Heart right ventricle (tissue), 16 donors: ENCODE measurements around the gene ZDHHC18. TPM values are rescaled to one million over a fixed set of nuclear protein-coding genes. Genes with fewer than 3 reads are reported as not detected.

Source experiments
- ATAC-seq, 8 donors: fragments of 200-7000 bp; cut with Tn5 transposase; one replicate each; pipeline ENCODE4 v1.9.1; 2020; ENCODE audit warnings: mild to moderate bottlenecking in 8 of 8, moderate library complexity in 8 of 8, moderate number of reproducible peaks in 1 of 8
- DNase-seq, 2 donors: peaks; one replicate each; pipeline ENCODE4 v3.0.0-alpha.2; 2020
- H3K27ac ChIP-seq, 10 donors: fragments of 200-600 bp; sonication (generic) in 2 of 10; one replicate each; pipeline versions ENCODE4 v1.5.0 to v1.8.0; 2020 to 2022; ENCODE audit warnings: mild to moderate bottlenecking in 3 of 10
- H3K27me3 ChIP-seq, 7 donors: fragments of 200-600 bp; one replicate each; pipeline ENCODE4 v1.8.0; 2021 to 2022; ENCODE audit warnings: mild to moderate bottlenecking in 2 of 7
- H3K36me3 ChIP-seq, 9 donors: fragments of 200-600 bp; sonication (generic) in 1 of 9; one replicate each; pipeline versions ENCODE4 v1.5.0 to v1.8.0; 2020 to 2022; ENCODE audit warnings: mild to moderate bottlenecking in 2 of 9
- H3K4me1 ChIP-seq, 9 donors: fragments of 200-600 bp; sonication (generic) in 1 of 9; one replicate each; pipeline versions ENCODE4 v1.5.0 to v1.8.0; 2020 to 2022; ENCODE audit warnings: mild to moderate bottlenecking in 4 of 9
- H3K4me3 ChIP-seq, 10 donors: fragments of 200-600 bp; sonication (generic) in 2 of 10; one replicate each; pipeline versions ENCODE4 v1.5.0 to v1.8.0; 2020 to 2022; ENCODE audit warnings: mild to moderate bottlenecking in 7 of 10, moderate library complexity in 2 of 10
- H3K9me3 ChIP-seq, 11 donors: fragments of 200-600 bp in 10 of 11; sonication (generic) in 2 of 11; one replicate each; pipeline versions ENCODE4 v1.5.0 to v1.8.0; 2013 to 2022; ENCODE audit warnings: mild to moderate bottlenecking in 2 of 11, control low read depth in 1 of 11, moderate library complexity in 1 of 11
- WGBS, 2 donors: extraction: QIAGEN DNeasy Blood & Tissue Kit; methylation state at CpG; one replicate each; pipeline ENCODE4 v1.1.7; 2013; ENCODE audit warnings: inconsistent platforms in 1 of 2; 5-methylcytosine and 5-hydroxymethylcytosine counted together
- intact Hi-C, 10 donors: fragments of 100-400 bp; cut with DNase I; formaldehyde crosslinking; loops; one replicate each; pipeline versions ENCODE4 v1.11.1 to v1.14.2; 2022
- polyA plus RNA-seq, 2 donors: library from polyadenylated mRNA; stranded (reverse); fragments of 200-250 nt; gene quantifications; one replicate each; pipeline ENCODE4 v1.2.3, GENCODE V29; 2013
- total RNA-seq, 10 donors: library from RNA; stranded (reverse); fragmentation: NEBNext Ultra II Directional in 3 of 10; extraction: Animal tissue kit (Norgen Biotek cat#: 25700) in 3 of 10; gene quantifications; one replicate each; pipeline versions ENCODE4 v1.2.1 to v1.2.4, GENCODE V29; 2021 to 2023
- TF ChIP-seq, protein P1 (sequence below), 9 donors: fragments of 200-600 bp; sonication (generic) in 2 of 9; IDR thresholded peaks; one replicate each; pipeline versions ENCODE4 v1.5.0 to v1.8.0; 2021 to 2022; ENCODE audit warnings: antibody characterized with exemption in 9 of 9, mild to moderate bottlenecking in 5 of 9, moderate library complexity in 1 of 9
- donor health status: Arrhythmogenic right ventricular cardiomyopathy.
- donor health status: ischemic (EF 13 %, LVEDD 7.1; RV severe dilation, severe dysfunction).
- donor health status: healthy with polysubstance abuse.
- donor health status: DM: no; HTN: yes; CAD: no.
- donor health status: DM: no; HTN: no; CAD: no.
- donor health status: ischemic (EF 25% LVEDD 6.9; RV normal size, moderate dysfunction).
- donor health status: ischemic (EF 25% LVEDD 5.7; RV mildly dilated, moderate dysfunction).
- donor health status: healthy.
- donor health status: DM: yes; HTN: yes; CAD: no.
- donor health status: Ischemic cardiomyopathy.
- donor health status: ischemic (EF 35%, LVEDD 5.7; RV mildly dilated, moderate dysfunction).
- donor health status: nonischemic (EF 11% LVEDD 7.7; RV severe dilation, severe dysfunction).
- donor health status: DM: yes; HTN: yes; CAD: no.
- donor health status: PGD.
- donor health status: ischemic (EF 29% LVEDD 5.4; RV normal size, mild dysfunction).
- donor health status: nonischemic (EF 23%, LVEDD 6.1; RV moderate dilation, normal function).

The ZDHHC18 gene
- total and polyA plus RNA-seq, 12 donors: 7.4 to 19.1 (median 11.8) TPM

GRCh38 chr1:26848499-26848898 is 22.0 kb downstream of the ZDHHC18 start:
- no peak overlapping the region for H3K27ac ChIP-seq
- DNase-seq: no peak
- peaks cover 0 to 92% (median 46%) of the 10 kb centered on the region in 9 donors for H3K36me3 ChIP-seq
- H3K4me1 ChIP-seq: peaks cover 0 to 5% (median 0%) of the 10 kb centered on the region in 9 donors
- 92 to 95% methylated on average over 10 of the region's 10 CpGs for WGBS, 2 donors
- intact Hi-C loops: loop anchor here in 1 of 10 donors (5.0 kb wide), 1 partner anchor 34 kb away; no protein-coding TSS in a partner anchor
- TF ChIP-seq, protein P1, sequence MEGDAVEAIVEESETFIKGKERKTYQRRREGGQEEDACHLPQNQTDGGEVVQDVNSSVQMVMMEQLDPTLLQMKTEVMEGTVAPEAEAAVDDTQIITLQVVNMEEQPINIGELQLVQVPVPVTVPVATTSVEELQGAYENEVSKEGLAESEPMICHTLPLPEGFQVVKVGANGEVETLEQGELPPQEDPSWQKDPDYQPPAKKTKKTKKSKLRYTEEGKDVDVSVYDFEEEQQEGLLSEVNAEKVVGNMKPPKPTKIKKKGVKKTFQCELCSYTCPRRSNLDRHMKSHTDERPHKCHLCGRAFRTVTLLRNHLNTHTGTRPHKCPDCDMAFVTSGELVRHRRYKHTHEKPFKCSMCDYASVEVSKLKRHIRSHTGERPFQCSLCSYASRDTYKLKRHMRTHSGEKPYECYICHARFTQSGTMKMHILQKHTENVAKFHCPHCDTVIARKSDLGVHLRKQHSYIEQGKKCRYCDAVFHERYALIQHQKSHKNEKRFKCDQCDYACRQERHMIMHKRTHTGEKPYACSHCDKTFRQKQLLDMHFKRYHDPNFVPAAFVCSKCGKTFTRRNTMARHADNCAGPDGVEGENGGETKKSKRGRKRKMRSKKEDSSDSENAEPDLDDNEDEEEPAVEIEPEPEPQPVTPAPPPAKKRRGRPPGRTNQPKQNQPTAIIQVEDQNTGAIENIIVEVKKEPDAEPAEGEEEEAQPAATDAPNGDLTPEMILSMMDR (IDR thresholded peaks at IDR 0.05): no peak
- H3K9me3 ChIP-seq: no peaks in the 10 kb centered on the region
- no peaks in the 10 kb centered on the region for H3K27me3 ChIP-seq
- H3K4me3 ChIP-seq: no peak overlapping the region
- no peak for ATAC-seq

DNA sequence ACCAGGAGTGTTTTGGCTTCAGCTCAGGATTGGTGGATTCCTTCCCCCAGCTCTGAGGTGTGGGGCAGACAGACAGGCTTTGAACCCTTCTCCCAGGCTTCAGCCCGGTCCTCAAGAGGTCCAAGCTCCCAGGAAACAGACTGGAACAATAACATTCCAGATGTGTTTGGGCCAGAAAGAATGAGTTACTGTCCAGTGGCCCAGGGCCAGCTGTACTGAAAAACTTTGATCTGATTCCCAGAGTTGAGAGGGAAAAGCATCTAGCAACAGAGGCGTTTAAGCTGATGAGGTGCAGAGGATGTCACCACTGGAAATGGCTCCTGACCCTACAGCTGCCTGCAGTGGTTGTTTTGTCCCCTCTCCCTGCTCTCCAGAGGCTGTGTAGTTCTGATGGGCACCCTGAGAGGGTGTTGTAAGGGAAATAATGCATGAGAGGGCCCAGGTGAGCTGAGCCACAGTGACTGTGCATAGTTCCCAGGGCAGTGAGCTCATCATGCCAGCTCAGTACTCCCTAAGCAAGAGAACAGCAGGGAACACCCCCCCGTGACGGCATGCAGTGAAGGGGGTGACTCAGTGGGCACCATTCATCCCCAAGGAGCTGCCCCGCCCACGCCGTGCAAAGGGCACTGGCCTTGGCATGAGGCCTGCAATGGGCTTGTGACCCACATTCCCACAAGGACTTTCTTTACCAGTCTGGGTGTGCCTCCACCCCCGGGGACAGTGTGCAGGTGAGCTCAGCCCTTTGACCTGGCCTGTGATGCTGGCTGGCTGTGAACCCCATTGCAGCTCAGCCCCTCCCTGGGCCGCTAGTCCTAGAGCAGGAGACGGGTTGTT is 22.7 kb downstream of the ZDHHC18 start:
- peak in 2 of 8 donors; percentile 6 to 12 for ATAC-seq

DNA sequence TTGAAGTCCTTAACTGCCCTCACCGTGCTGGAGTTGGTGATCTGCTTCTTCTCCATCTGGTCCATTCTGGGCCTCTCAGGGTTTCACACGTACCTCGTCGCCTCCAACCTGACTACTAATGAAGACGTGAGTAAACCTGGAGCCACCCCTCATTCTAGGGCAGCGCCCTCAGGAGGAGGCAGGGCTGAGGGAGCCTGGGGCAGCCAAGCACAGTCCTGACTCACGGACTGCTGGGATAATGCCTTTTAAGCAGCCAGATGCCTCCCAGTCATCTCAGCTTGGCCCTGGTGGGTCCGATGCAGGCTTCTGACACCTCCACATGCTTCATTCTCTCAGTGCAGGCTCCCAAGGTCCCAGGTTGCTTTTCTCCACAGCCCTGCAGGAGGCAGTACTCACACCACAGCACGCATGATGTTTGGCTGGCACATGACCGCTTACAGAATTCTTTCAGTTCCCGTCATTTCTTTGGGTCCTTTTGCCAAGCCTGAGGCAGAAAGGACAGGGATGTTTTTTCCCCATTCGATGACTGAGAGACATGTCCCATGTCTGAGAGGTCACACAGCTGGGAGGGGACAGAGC is 24.7 kb downstream of the ZDHHC18 start:
- ATAC-seq: no peak
- no peaks in the 10 kb centered on the region for H3K27me3 ChIP-seq
- TF ChIP-seq, protein P1 (IDR thresholded peaks at IDR 0.05): no peak
- no peak overlapping the region for H3K27ac ChIP-seq
- WGBS, 2 donors: 89 to 91% methylated on average over 12 of the region's 12 CpGs
- DNase-seq: no peak
- H3K36me3 ChIP-seq: peaks cover 0 to 99% (median 52%) of the 10 kb centered on the region in 9 donors
- no peak overlapping the region for H3K4me3 ChIP-seq
- peaks cover 0 to 5% (median 0%) of the 10 kb centered on the region in 9 donors for H3K4me1 ChIP-seq
- no peaks in the 10 kb centered on the region for H3K9me3 ChIP-seq
- intact Hi-C loops: no loop called here

More for the DNA sequence above, 22.7 kb downstream of the ZDHHC18 start:
- intact Hi-C loops: loop anchor here in 1 of 10 donors (5.0 kb wide), 1 partner anchor 33 kb away; no protein-coding TSS in a partner anchor
- Histone ChIP-seq H3K27me3 (no peaks in the 10 kb centered on the region), H3K4me3 (no peak overlapping the region), H3K9me3 (no peaks in the 10 kb centered on the region), H3K4me1 (peaks cover 0 to 5% (median 0%) of the 10 kb centered on the region in 9 donors), H3K27ac (no peak overlapping the region), H3K36me3 (peaks cover 0 to 92% (median 52%) of the 10 kb centered on the region in 9 donors)
- WGBS, 2 donors: 78 to 82% methylated on average over 10 of the region's 10 CpGs
- DNase-seq: no peak
- TF ChIP-seq, protein P1 (IDR thresholded peaks at IDR 0.05): no peak

DNA sequence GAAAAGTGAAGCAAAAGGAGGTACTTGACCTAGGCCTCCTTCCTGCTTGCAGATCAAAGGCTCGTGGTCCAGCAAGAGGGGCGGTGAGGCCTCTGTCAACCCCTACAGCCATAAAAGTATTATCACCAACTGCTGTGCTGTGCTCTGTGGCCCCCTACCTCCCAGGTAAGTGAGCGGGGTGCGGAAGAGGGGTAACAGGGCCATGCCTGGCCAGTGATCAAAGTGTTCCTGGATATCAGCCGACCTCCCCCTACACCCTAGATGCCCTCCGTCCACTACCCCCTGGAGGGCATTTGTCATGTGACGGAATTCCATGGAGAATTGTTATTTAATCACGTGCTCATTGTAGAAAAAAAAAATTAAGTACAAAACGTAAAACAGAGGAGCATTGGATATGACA is 26.2 kb downstream of the ZDHHC18 start:
- H3K36me3 ChIP-seq: peaks cover 0 to 98% (median 45%) of the 10 kb centered on the region in 9 donors
- WGBS, 2 donors: 76 to 77% methylated on average over 9 of the region's 9 CpGs
- H3K27ac ChIP-seq: no peak overlapping the region
- no peaks in the 10 kb centered on the region for H3K9me3 ChIP-seq
- no peak for ATAC-seq
- no peaks in the 10 kb centered on the region for H3K27me3 ChIP-seq
- no peak overlapping the region for H3K4me3 ChIP-seq
- H3K4me1 ChIP-seq: peaks cover 0 to 5% (median 0%) of the 10 kb centered on the region in 9 donors
- intact Hi-C loops: loop anchor here in 6 of 10 donors (1.0 to 2.0 kb wide), 3 partner anchors 24 to 26 kb away; no protein-coding TSS in a partner anchor
- TF ChIP-seq, protein P1 (IDR thresholded peaks at IDR 0.05): no peak
- no peak for DNase-seq
